GM19455 (cell line): ENCODE measurements around the gene SLC1A2.

Experiments used
- ATAC-seq: cut with Tn5 transposase; IDR thresholded peaks from one replicate; pipeline ENCODE4 v1.9.1; 2021; ENCODE audit not compliant: unreplicated experiment

The SLC1A2 gene

DNA sequence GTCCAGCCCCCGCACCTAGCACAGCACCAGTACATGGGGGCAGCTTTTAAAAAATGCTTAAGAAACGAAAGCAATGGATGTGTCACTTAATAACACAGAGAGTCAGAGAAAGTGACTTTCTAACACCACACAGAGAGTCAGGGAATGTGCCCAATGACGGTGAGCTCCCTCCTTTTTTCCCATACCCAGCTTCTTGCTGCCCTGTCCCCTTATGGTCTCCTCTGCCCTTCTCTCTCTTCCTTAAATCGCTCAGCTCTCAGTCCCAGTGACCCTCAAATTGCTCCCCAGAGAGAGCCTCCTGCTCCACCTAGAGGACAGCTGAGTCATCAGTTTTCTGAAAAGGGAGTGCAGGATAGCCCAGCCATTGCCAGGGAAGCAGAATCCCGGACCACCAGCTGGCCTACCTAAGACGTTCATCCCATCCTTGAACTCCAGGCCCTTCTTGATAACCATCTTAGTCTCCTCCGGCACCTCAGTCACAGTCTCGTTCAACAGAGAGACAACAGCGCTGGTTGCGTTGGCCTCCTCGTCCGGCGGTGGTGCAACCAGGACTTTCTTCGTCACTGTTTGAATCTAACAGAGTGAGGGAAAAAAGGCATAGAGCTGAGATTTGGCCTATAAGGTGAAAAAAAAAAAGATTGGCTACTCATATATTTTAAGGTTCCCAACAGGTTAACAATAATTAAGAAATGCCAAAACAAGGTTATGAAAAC lies 113.5 kb downstream of the SLC1A2 start:
- ATAC-seq: no peak

DNA sequence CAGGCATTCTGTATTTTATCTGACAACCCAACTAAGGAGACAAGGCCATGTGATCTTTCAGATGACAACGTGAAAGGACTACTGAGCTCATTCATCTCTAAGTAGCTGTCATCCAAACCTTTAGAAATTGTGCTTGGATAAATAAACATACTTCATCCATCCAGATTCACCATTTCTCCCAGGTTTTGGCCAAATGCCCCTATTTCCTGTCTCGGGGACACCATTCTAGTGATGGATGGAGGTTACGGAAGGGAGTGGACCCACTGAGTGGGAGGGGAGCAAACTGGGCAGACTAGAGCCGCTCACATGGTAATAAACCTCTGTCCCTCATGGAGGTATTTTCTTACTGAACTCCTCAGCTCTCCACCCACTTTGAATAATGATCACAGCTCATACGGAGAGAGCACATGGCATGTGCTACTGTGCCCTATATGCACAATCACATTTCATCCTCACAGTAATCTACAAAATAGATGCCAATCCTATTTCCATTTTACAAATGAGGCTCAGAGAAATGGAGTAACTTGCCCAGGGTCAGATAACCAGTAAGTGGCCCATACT lies 114.4 kb downstream of the SLC1A2 start:
- ATAC-seq: no peak

- no peak for ATAC-seq
Measured at GRCh38 chr11:35304386-35304775, 115.0 kb downstream of the SLC1A2 start.

DNA sequence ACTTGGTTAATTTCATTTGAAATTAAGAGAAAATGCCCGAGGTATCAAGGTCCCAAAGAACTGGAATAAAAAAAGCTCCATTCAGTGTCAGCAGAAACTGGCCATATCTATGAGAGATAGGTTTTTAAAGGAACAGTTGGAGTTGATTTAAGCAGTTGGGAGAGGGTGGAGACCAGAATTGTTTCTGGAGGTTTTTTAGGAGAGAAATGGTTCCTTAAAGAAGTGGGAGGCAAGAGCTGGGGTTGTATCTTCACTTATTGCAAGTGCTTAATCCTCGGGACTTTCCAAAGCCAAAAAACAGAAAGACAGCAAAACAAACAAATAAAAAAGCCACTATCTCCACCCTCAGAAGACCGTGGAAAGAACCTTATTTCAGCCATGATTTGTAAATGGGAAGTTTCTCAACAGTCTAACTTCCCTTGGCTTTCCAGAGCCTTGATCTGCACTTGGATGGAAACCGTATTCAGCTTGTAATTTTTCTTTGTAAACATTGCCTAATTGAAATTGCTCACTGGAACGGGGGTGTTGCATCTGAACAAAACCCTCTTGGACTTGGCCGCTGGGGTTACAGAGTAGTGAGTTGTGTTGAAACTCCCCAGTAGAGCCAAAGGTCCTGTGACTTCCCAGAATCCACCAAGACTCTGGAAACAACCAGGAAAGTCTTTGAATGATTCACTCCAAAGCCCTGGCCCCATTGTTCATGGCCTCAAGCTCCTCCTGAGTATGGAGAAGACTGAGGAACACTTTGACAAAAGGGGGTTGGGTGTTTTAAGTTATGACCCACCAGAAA lies 115.6 kb downstream of the SLC1A2 start:
- ATAC-seq: no peak

GRCh38 chr11:35302398-35302797 lies 117.0 kb downstream of the SLC1A2 start:
- no peak for ATAC-seq

DNA sequence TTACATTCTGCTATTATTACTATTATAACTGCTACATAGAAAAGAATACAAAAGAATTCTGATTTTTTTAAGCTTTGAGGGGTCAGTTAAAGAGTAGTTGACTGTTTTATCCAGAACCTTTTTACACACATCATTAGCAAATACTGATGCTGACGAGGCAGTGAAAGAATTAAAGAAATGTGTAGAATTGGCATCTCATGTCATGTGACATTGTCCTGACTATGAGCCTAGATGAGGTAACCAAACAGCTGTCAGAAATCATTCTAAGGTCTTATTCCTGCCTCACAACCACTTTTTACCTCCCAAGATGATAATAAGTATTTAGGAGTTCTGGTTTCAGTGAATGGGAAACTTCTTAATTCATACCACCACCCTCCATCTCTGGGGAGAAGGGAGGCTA lies 121.0 kb downstream of the SLC1A2 start:
- ATAC-seq: no peak

GRCh38 chr11:35295751-35296150 lies 123.6 kb downstream of the SLC1A2 start:
- ATAC-seq: no peak

GRCh38 chr11:35293699-35294098 lies 125.7 kb downstream of the SLC1A2 start:
- ATAC-seq: no peak

GRCh38 chr11:35293035-35293434 lies 126.3 kb downstream of the SLC1A2 start:
- no peak for ATAC-seq

- ATAC-seq: no peak
Measured at GRCh38 chr11:35292279-35292678, 127.1 kb downstream of the SLC1A2 start.

GRCh38 chr11:35290876-35291275 lies 128.5 kb downstream of the SLC1A2 start:
- ATAC-seq: no peak

DNA sequence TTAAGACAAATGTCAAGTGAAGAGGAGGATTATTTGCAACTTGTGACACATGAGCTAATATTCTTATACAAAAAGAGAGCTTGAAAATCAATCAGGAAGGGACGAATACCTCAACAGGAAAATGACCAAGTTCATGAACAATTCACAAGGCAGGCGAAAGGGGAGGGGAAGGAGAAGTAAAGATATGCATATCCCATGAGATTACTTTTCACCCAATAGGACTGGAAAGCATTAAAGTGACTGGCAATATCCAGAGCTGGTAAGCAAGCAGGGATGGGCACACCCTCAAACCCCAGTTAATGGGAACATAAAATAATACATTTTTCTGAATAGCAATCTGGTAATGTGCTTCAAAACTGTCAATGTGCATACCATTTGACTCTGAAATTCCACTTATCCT lies 129.5 kb downstream of the SLC1A2 start:
- no peak for ATAC-seq

GRCh38 chr11:35288817-35289541 lies 130.4 kb downstream of the SLC1A2 start:
- no peak for ATAC-seq

DNA sequence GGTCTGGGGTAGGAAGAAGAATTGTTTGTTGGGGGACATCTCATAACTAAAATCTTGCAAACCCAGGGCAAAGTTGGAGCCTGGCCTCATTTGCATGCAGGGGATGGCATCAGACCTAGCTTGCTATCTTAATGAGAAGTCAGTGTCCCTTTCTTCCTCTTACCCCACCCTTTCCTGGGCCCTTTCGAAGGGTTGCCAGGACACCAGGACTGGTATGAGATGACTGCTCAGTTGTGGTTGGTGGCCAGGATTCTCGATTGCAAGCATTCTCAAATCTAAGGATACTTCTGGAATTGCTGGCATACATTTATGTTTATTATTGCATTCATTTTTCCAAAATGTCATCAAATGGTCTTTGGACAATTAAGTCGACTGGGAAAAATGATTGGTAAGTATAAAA lies 131.0 kb downstream of the SLC1A2 start:
- no peak for ATAC-seq

DNA sequence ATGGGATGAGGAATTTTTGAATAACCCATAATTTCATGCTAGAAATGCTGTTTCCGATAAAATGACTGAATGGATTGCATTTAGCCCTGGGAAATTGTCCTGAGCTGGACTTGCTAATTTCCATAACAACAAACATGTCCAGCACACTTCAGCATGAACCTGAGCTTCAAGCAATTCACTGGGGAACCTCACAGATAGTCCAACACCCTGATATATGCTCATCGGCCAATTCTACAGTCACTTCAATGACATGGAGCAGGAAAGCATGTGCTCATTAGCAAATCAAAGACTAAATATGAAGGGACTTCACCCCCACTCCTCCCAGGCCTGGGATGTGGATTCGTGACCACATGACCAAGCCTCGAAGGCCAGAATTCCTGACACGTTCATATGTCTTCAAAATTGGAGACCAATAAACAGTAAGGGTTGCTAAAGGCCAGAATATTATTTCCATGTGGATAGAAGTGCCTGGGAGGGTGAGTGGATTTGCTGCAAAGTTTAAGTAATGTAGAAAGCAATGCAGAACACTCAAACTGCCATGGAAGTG lies 131.9 kb downstream of the SLC1A2 start:
- no peak for ATAC-seq

- no peak for ATAC-seq
Measured at GRCh38 chr11:35286126-35286525, 133.2 kb downstream of the SLC1A2 start.

DNA sequence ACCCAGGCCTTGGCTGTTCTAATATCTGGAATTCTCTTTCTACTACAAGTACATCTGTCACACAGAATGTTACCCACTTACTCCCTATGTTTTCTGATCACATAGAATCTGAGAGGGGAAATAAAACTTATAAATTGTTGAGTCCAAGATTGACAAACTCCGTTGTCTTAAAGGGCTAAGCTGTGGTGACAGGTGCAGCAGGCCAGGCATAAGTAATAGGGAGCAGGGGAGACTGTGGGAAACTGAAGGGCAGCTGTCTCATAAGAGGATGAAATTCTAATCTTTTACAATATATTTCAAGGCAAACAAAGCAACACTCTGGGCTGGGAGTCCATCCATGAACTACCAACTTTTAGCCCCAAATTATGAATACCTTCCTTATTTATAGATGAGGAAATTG lies 133.9 kb downstream of the SLC1A2 start:
- no peak for ATAC-seq

GRCh38 chr11:35282221-35282882 lies 137.0 kb downstream of the SLC1A2 start:
- no peak for ATAC-seq

DNA sequence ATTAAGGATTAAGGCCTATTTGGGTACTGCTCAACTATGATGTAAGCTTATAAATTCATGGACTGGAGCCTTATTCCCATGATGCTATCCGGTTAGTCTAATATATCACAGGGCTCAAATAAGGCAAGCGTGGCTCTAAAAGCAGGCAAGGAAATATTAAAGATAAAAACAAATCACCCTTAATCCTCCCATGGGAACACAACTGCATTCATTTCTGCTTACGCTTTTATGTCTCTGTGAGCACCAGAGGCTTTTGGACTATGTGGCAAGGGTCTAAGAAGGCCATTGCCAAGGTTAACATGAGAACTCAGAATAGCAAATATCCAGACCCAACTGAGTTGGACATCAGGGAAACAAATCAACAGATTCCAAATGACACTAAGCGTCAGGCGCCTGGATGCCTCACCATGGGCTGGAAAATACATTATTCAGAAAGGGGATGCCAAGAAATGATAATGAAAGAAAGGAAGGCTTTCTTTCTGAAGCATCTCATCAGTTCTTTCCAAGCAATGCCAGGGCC lies 138.1 kb downstream of the SLC1A2 start:
- no peak for ATAC-seq

GRCh38 chr11:35280727-35281126 lies 138.6 kb downstream of the SLC1A2 start:
- ATAC-seq: no peak

DNA sequence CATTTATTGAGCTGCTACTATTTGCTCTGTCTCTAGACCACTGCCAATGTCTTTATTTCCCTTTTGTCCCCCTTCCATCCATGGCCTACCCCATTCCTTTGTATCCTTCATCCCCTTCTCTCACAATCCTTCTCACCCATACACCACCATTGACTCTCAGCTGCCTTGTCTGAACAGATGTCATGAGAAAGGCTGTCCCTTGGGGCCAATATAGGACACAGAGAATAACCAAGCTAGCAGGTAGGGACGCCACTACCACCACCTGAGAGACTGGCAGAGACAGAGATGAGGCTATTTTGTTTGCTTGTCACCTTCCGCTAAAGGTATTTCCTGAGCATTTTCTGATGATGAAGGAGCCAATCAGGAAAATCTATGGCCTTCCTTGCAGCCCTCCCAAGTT lies 141.5 kb downstream of the SLC1A2 start:
- no peak for ATAC-seq
